ENCODE measurements around the gene ADAD2. TPM values are rescaled to one million over a fixed set of nuclear protein-coding genes. Genes with fewer than 3 reads are reported as not detected.

Gene ADAD2
- total and polyA plus RNA-seq, 12 donors = 0.36 to 5.9 (median 0.85) TPM; not detected in 4

DNA sequence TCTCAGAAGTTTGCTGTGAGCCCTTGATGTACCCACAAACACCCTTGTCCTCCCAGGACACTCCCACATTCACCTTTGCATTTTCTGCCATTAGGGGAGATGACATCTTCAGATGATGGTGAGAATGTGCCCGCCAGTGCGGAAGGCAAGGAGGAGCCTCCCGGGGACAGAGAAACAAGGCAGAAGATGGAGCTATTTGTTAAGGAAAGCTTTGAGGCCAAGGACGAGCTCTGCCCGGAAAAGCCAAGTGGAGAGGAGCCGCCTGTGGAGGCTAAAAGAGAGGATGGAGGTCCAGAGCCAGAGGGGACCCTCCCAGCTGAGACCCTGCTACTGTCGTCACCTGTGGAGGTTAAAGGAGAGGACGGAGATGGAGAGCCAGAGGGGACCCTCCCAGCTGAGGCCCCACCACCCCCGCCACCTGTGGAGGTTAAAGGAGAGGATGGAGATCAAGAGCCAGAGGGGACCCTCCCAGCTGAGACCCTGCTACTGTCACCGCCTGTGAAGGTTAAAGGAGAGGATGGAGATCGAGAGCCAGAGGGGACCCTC lies 21.1 kb upstream of the ADAD2 start:
- intact Hi-C loops (cut with DNase I) = loop anchor here in 2 of 10 donors (10.0 kb wide), 2 partner anchors 85 to 205 kb away; partner anchors contain the start of gene NECAB2 (in 2 of the 2)
- no peak overlapping the region for H3K4me3 ChIP-seq
- peaks cover 0 to 30% (median 7%) of the 10 kb centered on the region in 7 donors for H3K27me3 ChIP-seq
- no peak for DNase-seq
- H3K4me1 ChIP-seq = peaks cover 0 to 2% (median 0%) of the 10 kb centered on the region in 9 donors
- no peak overlapping the region for H3K27ac ChIP-seq
- no peaks in the 10 kb centered on the region for H3K36me3 ChIP-seq
- WGBS, 2 donors = 73 to 79% methylated on average over 11 of the region's 11 CpGs
- TF ChIP-seq, protein P1, sequence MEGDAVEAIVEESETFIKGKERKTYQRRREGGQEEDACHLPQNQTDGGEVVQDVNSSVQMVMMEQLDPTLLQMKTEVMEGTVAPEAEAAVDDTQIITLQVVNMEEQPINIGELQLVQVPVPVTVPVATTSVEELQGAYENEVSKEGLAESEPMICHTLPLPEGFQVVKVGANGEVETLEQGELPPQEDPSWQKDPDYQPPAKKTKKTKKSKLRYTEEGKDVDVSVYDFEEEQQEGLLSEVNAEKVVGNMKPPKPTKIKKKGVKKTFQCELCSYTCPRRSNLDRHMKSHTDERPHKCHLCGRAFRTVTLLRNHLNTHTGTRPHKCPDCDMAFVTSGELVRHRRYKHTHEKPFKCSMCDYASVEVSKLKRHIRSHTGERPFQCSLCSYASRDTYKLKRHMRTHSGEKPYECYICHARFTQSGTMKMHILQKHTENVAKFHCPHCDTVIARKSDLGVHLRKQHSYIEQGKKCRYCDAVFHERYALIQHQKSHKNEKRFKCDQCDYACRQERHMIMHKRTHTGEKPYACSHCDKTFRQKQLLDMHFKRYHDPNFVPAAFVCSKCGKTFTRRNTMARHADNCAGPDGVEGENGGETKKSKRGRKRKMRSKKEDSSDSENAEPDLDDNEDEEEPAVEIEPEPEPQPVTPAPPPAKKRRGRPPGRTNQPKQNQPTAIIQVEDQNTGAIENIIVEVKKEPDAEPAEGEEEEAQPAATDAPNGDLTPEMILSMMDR (IDR thresholded peaks at IDR 0.05) = no peak
- H3K9me3 ChIP-seq = no peaks in the 10 kb centered on the region
- ATAC-seq = peak in 1 of 8 donors; percentile 25

DNA sequence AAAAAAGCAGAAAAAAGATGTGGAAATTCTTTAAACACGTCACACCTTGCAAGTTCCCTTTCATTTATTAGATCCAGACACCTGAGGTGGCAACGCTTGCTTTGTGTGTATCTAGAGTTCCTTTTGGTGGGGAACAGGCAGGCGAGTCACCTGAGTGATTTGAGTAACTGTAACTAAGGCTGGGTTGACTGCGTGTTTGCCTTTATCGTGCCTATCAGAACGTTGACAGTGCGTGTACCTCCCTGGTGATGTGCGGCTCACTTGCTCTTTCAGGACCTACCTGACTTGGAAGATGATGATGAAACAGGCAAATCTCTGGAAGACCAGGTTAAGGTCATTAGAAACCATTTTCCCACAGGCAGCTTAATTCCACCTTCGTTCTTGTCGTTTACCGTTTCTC lies 16.6 kb upstream of the ADAD2 start:
- WGBS, 2 donors = 88 to 89% methylated on average over 11 of the region's 11 CpGs
- DNase-seq = no peak
- no peak for ATAC-seq
- TF ChIP-seq, protein P1 (IDR thresholded peaks at IDR 0.05) = no peak
- H3K36me3 ChIP-seq = peaks cover 0 to 19% (median 9%) of the 10 kb centered on the region in 9 donors
- peaks cover 20 to 45% (median 35%) of the 10 kb centered on the region in 9 donors for H3K4me1 ChIP-seq
- peaks cover 0 to 6% (median 0%) of the 10 kb centered on the region in 7 donors for H3K27me3 ChIP-seq
- no peak overlapping the region for H3K27ac ChIP-seq
- intact Hi-C loops (cut with DNase I) = loop anchor here in 4 of 10 donors (2.0 to 10.0 kb wide), 3 partner anchors 90 to 210 kb away; partner anchors contain the start of gene NECAB2 (in 2 of the 4)
- no peak overlapping the region for H3K4me3 ChIP-seq
- H3K9me3 ChIP-seq = no peaks in the 10 kb centered on the region

DNA sequence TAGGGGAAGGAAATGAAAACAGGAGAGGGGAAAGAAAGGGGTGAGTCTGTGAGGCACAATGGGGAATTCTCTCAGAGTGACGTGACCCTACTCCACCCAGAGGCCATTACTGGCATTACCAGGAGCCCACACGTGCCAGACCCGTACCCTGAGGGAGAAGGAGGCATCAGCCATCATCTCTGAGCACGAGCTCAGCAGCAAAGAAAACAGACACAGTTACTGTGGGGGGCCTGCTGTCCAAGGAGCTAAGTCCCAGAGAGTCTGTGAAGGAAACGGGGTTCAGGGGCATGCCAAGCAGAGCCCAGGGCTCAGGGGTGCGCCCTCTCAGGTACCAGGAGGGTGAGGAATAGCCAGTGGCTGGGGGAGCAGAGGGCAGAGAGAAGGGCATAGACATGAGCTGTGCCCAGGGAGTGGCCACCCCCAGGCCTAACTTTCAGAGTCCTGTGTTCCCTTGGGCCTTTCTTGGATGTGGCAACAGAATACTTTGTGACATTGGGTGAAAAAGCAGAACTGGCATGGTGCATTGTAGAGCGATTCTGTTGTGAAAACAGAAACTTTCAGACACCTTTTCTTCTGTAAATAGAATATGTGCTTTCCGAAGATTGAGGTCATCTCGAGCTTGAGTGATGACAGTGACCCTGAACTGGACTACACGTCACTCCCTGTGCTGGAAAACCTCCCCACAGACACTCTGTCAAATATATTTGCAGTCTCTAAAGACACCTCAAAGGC lies 15.4 kb upstream of the ADAD2 start:
- H3K27ac ChIP-seq = peak overlapping the region in 9 of 10 donors; percentile 22 to 91 (median 87)
- intact Hi-C loops (cut with DNase I) = loop anchor here in 5 of 10 donors (2.0 to 10.0 kb wide), 7 partner anchors 58 to 348 kb away; partner anchors contain the start of genes NECAB2 (in 2 of the 5) and MBTPS1 (in 1 of the 5)
- DNase-seq (no peak), ATAC-seq (peak in 4 of 8 donors; percentile 27 to 68 (median 47))
- H3K27me3 ChIP-seq = no peaks in the 10 kb centered on the region
- no peaks in the 10 kb centered on the region for H3K9me3 ChIP-seq
- H3K36me3 ChIP-seq = peaks cover 0 to 31% (median 21%) of the 10 kb centered on the region in 9 donors
- H3K4me1 ChIP-seq = peaks cover 27 to 56% (median 43%) of the 10 kb centered on the region in 9 donors
- 34 to 42% methylated on average over 10 of the region's 10 CpGs for WGBS, 2 donors
- TF ChIP-seq, protein P1 (IDR thresholded peaks at IDR 0.05) = peak in 7 of 9 donors; percentile 50 to 81 (median 59)
- H3K4me3 ChIP-seq = no peak overlapping the region

All from heart right ventricle (tissue), 16 donors.